GM12874 (cell line): Measurements from ENCODE around the gene MMP3.

ENCODE experiments used
- CTCF ChIP-seq: IDR thresholded peaks from 2 replicates; pipeline ENCODE4 v1.5.1; 2011; ENCODE audit warnings: low read depth, mild to moderate bottlenecking, control low read depth, low read length, moderate library complexity; ENCODE audit not compliant: insufficient read depth

MMP3 gene

GRCh38 chr11:102843489-102843888, at the start of gene MMP3:
TSS of gene MMP3 (minus strand) at chr11:102843609. CDS start at chr11:102843546, 63 bp downstream.
- TF ChIP-seq CTCF, result no peak

GRCh38 chr11:102891736-102892135, 48.3 kb upstream of the MMP3 start:
- TF ChIP-seq CTCF, result no peak

GRCh38 chr11:102886999-102887398, 43.6 kb upstream of the MMP3 start:
- TF ChIP-seq CTCF, result no peak

GRCh38 chr11:102883141-102883540, 39.7 kb upstream of the MMP3 start:
- TF ChIP-seq CTCF, result no peak

GRCh38 chr11:102882389-102883024, 39.1 kb upstream of the MMP3 start:
- TF ChIP-seq CTCF, result no peak

- no peak for TF ChIP-seq CTCF
Measured at GRCh38 chr11:102879801-102880200, 36.4 kb upstream of the MMP3 start.

- TF ChIP-seq CTCF, result no peak
Measured at GRCh38 chr11:102878595-102878994, 35.2 kb upstream of the MMP3 start.
